Neural cell (in vitro differentiated cells): ENCODE measurements around the gene SPDEF. TPM values are rescaled to one million over a fixed set of nuclear protein-coding genes. Genes with fewer than 3 reads are reported as not detected.

Source experiments
- polyA plus RNA-seq: library from polyadenylated mRNA; depleted of rRNA; stranded (reverse); fragments of >200 nt; gene quantifications from 2 replicates; pipeline ENCODE4 v1.2.3, GENCODE V29; 2014

SPDEF gene
- polyA plus RNA-seq, 1 donor from 2014 or later, result 0.36 TPM

Other genes starting within 250 kb of the SPDEF start
- gene NUDT3, start 163.7 kb downstream of the SPDEF start, polyA plus RNA-seq, result 80.2 and 87.5 TPM in 2 replicates
- gene RPS10, start 130.3 kb downstream of the SPDEF start, polyA plus RNA-seq, result 3,258 and 3,413 TPM in 2 replicates
- gene PACSIN1, start 90.3 kb downstream of the SPDEF start, polyA plus RNA-seq, result 3.1 and 5.7 TPM in 2 replicates
- 15.3 and 16.0 TPM in 2 replicates for gene ILRUN, start 140.4 kb upstream of the SPDEF start, polyA plus RNA-seq
- gene SNRPC, start 201.2 kb upstream of the SPDEF start, polyA plus RNA-seq, result 241 and 251 TPM in 2 replicates
- gene BLTP3A, start 235.8 kb upstream of the SPDEF start, polyA plus RNA-seq, result 10.2 and 11.2 TPM in 2 replicates